ENCODE results near the gene SYNE2.
A peak's percentile ranks its signal among the peaks of the same experiment; 100 is the strongest.
"Not testable (repeated sequence)": the region's sequence is repeated elsewhere in the genome, so short reads cannot be mapped to it uniquely, and the experiment has no call there.

The SYNE2 gene

DNA sequence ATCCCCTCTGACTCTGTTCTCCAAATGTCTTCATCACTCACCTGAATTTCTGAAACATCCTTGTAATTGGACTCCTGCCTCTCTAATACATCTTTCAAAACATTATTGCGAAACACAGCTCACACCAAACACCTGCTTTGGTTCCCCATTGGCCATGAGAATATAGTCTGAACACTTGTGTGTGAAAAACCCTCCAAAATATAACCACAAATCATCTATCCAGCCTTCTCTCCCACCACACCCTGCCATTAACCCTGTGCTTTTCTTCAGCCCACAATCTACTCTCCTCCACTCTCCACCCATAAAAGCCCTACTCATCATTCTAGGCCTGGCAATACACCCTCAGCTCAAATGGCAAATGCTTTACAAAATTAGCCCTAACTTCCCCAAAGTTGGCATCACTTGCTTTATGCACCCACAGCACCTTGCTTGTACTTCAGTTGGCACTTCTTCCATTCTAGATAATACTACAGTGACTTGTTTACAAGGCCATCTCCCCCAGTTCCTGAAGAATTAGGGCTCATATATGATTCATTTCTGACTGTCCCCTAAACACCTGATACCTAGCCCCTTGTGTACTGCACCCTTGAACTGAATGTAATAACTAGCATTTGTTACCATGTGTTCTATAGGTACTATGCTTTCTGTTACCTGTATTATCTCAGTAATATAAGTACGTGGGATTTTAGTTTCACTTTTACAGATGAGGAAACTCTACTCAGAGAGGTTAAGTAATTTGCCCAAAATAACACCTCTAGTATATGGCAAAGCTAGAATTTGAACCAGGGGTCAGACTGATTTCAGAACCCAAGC is 17.3 kb downstream of the SYNE2 start:
- DNase-seq (ENCODE audit: low spot score): peak; percentile 42

DNA sequence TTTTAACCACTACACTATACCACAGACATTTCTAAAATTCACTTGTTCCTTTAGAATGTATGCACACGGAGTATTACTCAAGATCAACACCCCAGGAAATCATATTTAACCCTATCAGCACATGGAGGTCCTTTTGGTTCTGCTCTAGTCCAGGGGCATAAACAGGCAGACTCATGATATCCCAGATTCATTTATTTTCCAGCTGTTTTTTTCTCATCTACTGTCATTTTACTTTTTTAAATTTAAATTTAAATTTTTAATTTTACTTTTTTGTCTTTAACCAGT is 17.9 kb downstream of the SYNE2 start:
- DNase-seq (ENCODE audit: low spot score): not testable (repeated sequence)

DNA sequence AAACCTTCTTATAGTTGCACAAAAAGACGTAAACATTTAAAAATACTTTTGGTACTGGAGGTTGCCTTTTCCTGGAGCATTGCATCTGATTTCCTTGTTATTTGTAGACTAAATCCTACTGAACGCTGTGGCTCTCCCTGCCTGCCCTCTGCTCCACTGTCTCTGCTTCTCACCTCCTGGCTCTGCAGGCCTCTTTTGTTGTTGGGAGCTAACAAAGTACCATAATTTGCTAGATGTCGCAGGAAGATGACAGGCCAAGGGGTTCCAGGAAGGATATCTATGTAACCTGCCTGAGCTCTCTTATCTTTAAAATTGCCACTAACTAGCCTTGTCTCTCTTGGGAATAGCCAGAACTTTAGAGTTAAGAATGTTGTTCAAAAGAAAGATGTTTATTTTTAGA is 21.4 kb downstream of the SYNE2 start:
- DNase-seq (ENCODE audit: low spot score): no peak

DNA sequence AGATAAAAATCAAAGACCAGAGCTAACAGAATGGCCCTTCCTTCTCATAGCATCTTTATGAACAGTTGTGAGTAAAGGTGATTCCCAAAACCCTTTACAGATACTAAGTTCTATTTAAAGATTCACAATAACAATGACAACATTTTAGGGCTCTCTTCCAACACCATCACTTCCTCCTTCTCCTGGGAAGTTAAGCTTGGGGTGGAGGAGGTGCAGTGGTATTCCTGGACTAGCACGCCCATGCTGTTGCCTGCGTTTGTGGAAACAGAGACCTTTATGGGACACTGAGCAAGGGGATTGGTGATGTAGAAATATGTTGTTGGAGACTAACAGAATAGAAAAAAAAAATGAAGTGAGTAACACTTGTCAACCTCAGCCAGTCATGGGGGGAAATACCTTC is 22.5 kb downstream of the SYNE2 start:
- DNase-seq (ENCODE audit: low spot score): no peak

DNA sequence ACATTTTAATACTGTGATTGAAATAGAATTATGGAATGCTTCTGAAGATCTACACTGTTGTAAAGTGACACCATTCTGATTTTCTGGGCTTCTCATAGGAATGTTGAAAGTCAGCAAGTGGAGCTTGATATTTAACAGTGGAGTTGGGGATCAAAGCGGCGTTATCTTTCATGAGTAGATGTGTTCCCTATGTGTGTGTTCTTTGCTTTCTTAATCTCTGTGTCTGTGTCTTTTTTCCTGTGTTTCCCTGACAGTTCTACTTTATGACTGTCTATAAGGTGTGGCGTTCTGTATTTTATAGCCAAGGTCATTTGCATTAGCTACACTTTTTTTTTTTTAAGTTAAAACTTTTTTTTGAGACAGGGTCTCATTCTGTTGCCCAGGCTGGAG is 24.7 kb downstream of the SYNE2 start:
- no peak for DNase-seq (ENCODE audit: low spot score)

DNA sequence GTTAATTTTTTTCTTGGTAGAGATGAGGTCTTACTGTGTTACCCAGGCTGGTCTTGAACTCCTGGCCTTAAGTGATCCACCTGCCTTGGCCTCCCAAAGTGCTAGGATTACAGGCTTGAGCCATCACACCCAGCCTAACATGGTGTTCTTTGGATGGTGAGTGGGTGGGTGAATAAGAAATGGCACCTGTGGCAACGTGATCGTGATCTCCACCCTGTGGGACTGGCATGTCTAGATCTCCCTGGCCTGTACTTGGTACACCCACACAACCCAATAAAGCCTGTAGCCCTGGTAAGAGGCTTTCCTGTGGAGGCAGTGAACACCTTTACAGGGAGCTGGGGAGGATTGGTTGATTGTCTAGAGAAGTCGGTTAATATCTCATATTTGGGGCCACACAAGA is 25.2 kb downstream of the SYNE2 start:
- no peak for DNase-seq (ENCODE audit: low spot score)

DNA sequence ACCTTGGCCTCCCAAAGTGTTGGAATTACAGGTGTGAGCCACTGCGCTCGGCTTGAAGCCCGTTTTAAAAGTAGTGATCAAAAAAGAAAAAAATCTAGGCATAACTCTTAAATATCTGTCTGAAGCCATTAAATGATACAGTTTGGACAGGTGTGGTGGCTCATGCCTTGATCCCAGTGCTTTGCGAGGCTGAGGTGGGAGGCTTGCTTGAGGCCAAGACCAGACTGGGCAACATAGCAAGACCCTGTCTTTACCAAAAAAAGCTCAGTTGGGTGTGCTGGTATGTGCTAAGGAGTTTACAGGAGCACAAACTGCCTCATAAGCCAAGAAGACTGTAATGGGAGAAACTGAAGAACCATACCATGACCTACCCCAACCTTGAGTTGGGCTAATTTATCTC is 26.0 kb downstream of the SYNE2 start:
- no peak for DNase-seq (ENCODE audit: low spot score)

DNA sequence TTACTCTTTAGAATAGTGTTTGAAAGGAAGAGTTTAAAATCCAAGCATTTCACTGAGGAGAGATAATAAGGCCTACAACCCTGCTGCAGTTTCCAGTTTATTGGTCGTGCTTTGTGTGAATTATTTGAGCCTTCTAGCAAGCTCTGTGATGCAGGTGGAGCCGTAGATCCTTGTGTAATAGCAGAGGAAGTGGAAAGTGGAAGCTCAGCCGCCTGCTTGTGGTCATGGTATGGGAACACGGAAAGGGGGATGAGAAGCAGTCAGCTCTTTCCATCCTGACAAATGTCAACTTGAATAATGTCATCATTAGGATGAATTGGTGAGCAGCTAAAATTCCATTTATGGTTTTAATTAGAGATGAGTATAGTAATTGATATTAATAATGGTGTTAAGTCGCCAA is 29.1 kb downstream of the SYNE2 start:
- DNase-seq (ENCODE audit: low spot score): no peak

DNA sequence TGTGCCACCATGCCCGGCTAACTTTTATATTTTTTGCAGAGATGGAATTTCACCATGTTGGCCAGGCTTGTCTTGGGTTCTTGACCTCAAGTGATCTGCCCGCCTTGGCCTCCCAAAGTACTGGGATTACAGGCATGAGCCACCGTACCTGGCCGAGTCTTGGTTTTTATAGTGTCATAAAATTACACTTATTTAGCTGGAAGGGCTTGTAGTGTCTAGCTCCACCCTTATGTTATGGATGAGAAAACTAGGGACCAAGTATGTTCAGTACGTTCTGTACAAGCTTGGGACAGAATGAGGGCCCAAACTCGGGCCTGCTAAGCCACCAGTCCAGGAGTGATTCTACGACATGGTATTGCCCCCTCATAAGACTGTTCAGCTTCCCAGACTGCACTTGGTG is 35.1 kb downstream of the SYNE2 start:
- no peak for DNase-seq (ENCODE audit: low spot score)

DNA sequence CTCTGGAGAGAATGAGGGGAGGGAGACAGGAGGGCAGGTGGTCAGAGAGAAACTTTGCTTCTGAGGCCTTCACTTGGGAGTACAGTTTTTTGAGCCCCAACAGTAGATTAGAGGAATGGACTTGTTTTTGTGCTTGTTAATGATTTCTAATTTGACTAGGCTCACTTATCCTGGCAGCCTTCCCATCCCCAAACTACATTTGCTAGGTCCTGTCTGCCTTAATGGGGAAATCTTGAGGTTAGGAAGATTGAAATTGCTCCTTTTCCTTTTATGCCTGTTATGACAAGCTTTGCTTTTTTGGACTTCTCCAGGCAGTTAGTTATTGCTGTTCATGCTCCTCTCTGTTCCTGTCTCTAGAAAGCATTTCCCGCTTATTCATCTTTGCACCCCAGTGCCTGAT is 37.7 kb downstream of the SYNE2 start:
- no peak for DNase-seq (ENCODE audit: low spot score)

DNA sequence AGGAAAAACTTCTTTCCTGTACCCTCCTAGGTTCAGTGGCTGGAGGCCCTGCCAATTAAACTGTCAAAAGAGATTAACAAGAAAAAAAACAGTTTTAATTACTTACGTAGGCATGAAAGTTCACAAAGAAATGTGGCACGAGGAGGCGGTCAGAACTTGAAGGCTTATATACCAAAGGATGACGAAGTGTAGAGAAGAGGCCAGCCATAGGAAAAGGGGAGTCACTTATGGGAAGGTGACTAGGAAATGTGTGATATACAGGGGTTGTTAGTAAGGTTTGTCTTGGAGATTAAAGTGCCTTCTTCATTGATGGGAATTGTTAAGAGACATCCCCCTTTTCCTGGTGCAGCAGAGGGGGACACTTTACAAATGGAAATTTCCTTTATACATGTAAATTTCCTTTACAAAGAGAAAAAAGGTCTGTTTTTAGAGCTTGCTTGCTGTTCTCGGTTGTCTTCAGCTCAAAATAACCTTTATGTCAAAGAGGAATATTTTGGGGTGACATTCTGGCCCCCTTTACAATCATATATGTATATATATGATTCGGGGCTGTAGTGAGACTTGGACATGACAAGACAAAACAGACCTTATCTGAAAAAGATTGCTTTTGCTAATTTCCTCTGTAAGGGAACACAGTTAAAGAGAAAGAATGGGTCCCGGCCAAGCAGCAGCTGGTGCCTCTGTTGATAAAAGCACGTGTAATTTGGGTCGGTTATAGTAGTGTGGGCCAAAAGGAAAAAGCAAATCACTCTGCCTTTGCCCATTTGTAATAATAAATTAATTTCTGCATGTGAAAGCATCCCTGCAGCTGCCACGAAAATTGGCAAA is 38.6 kb downstream of the SYNE2 start:
- no peak for DNase-seq (ENCODE audit: low spot score)

DNA sequence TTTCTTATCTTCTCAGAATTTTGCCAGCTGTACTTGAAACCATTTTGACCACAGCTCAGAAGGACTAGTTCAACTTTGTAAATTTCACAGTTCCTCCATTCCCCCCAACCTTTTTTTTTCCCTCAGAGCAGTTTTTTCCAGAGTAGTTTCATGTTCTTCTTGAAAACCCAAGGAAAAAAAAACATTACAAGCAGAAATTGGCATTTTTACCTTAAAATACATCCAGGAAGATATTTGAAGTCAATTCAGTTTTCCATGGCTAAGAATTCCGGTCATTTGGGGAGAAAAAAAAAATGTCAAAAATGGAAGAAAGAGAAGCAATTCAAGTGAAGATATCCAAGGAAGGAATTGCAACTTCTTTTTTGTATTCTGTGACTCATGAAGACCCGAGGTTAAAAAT is 39.5 kb downstream of the SYNE2 start:
- DNase-seq (ENCODE audit: low spot score): no peak

DNA sequence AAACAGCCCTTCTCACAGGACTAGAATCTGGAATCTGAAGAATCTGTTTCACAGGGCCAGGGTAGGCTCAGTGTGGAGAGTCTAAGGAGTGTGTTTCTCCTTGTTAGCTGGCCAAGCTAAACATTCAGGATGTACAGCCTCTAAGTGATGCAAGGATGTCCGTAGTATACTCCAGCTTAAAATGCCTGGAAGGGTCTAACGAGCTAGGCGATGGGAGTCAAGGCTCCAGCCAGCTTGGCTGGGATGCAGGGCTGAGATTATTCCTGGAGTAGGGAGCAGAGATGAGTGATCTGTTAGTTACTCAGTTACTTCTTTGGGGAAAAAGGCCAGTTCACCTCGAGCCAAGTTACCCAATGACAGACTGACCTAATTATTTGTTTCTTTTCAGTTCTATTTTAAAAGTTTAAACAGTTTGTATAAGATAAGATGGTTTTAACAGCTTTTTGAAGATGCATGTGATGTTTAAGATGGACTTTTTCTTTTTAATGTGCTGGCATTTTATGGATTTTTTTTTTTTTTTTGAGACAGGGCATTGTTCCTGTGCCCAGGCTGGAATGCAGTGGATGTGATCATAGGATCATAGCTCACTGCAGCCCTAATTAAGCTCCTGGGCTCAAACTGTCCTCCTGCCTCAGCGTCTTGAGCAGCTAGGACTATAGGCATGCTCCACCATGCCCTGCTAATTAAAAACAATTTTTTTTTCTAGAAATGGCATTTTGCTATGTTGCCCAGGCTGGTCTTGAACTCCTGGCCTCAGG is 41.1 kb downstream of the SYNE2 start:
- DNase-seq (ENCODE audit: low spot score): no peak

DNA sequence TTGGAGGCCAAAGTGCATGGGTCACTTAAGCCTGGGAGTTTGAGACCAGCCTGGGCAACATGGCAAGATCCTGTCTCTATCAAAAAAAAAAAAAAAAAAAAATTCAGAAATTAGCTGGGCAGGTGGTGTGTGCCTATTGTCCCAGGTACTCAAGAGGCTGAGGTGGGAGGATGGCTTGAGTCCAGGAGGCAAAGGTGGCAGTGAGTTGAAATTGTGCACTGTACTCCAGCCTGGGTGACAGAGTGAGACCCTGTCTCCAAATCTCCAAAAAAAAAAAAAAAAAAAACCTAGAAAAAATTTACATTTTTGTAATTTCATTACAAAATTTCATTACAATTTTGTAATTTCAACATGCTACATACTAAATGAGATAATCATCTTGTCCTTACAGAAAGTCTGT is 42.7 kb downstream of the SYNE2 start:
- DNase-seq (ENCODE audit: low spot score): no peak

DNA sequence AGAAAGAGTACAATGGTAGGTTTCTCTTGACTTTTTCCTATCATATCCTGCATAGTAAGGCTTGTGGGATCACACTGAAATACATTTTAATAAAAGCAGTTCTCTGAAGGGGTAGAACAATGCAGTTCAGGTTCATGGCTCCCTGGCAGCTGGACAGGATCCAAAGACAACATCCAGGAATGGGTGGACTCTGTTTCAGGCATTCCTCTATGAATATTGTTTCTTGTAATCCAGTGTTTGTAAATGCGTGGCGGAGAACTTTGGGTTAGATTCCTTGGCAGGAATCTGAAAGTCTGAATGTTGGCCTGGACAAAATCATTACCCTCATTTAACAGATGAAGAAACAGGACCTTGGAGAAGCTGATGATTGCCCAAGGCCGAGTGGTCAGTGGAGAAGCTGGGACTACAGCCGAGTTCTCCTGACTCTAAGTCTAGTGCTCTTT is 43.5 kb downstream of the SYNE2 start:
- DNase-seq (ENCODE audit: low spot score): no peak

DNA sequence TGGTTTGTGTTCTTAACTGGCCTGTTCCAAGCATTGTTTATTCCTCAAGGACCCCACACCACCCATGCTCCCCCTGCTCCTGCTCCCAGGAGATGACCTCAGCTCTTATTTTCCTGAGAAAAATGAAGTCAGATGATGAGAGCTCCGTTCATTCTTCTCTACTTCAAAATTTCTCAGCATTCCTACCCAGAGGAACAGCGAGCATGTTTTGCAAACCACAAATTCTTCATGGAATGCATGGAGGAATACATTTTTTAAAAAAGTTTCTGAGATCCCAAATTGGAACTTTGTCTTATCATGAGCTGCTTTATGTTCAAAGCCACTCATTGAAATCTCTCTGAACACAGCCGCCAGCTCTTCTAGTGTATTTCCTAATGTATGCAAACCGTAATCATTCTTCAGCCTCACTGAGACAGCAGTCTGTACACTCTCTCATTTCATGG is 44.9 kb downstream of the SYNE2 start:
- DNase-seq (ENCODE audit: low spot score): no peak

DNA sequence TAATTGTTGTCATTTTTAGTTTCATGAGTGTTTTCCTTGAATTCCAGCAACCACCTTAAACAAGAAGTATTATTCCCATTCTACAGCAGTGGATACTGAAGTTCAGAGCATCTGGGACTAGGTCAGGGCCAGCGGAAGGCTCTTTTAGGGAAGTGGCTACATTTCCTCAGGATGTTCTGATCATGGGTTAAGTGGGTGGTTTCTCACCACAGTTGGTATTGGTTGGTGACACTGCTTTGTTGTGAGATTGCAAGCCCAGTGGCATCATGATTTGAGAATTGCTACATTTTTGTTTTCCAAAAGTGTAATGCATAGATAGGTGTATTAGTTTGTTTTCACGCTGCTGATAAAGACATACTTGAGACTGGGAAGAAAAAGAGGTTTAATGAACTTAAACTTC is 47.1 kb downstream of the SYNE2 start:
- no peak for DNase-seq (ENCODE audit: low spot score)

DNA sequence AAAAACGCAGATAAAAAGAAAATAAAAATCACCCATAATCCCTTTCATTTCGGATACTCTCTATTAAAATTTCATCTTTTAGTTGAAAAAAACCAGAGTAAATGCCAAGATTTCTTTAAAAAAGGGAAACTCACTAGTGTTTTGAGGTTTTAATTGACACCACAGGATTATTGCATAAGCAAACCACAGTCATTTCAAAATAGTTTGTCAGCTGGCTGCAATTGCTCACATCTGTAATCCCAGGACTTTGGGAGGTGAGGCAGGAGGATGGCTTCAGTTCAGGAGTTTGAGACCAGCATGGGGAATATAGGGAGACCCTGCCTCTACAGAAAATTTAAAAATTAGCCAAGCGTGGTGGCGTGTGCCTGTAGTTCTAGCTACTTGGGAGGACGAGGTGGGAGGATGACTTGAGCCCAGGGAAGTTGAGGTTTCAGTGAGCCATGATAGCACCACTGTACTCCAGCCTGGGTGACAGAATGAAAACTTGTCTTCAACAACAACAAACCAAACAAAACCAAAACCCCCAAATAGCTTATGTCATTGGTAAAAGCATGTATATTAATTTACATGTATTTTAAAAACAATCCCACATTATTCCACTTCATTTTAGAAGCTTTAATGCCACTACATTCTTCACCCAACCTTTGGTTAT is 48.8 kb downstream of the SYNE2 start:
- DNase-seq (ENCODE audit: low spot score): no peak

DNA sequence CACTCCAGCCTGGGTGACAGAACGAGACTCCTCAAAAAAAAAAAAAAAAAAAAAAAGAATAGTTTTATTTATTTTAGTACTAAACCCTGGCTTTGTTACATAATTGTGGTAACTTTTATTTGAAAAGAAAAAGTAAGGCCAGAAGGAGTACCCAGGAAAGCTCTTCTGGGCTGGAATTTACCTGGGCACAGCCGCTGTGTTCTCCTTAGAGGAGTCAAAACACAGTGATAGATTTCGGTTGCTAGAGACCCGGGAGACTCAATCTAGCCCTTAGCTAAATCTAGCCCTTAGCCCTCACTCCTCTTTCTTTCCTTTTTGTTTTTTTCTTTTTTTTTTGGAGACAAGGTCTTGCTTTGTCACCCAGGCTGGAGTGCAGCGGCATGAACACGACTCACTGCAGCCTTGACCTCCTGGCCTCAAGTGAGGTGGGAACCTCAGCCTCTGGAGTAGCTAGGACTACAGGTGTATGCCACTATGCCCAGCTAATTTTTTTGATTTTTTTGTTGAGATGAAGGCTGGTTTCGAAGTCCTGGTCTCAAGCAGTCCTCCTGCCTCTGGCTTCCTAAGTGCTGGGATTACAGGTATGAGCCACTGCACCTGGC is 49.7 kb downstream of the SYNE2 start:
- DNase-seq (ENCODE audit: low spot score): no peak

DNA sequence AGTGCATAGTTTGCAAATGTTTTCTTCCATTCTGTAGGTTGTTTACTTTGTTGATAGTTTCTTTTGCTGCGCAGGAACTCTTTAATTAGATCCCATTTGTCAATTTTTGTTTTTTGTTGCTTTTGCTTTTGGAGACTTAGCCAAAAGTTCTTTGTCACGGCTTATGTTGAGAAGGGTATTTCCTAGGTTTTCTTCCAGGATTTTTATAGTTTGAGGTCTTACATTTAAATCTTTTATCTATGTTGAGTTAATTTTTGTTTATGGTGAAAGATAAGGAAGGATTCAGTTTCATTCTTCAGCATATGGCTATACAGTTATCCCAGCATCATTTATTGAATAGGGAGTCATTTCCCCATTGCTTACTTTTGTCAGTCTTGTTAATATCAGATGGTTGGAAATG is 51.9 kb downstream of the SYNE2 start:
- no peak for DNase-seq (ENCODE audit: low spot score)

DNA sequence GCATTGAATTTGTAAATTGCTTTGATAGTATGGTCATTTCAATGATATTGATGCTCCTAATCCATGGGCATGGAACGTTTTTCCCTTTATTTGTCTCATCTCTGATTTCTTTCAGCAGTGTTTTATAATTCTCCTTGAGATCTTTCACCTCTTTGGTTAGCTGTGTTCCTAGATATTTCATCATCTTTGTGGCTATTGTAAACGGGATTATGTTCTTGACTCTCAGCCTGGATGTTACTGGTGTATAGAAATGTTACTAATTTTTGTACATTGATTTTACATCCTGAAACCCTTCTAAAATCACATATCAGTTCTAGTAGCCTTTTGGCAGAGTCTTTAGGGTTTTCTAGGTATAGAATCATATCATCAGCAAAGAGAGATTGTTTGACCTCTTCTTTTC is 52.6 kb downstream of the SYNE2 start:
- DNase-seq (ENCODE audit: low spot score): no peak

DNA sequence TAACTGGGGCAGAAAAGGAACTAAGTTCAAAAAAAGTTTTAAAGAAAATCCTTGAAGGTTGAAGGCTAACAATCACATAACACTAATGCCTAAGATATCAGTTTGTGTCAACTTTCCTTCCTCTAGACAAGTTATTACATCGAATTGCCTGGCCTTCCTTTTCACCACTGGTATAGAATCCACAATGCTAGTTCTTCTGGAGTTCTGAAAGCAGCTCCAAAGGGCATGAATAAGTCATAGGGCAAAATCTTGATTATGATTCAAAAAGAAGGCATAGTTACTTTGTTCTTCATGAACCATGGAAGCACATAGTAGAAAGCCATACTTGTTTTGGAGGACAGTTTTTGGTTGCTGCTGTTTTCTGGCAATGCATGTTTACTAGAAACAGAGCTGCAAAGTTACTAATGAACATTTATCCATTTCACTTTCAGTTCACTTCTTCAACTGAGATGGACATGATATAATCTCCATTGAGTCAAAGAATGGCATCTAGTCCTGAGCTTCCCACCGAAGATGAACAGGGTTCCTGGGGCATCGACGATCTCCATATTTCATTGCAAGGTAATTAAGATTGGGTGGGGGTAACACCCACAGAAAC is 56.0 kb downstream of the SYNE2 start:
- no peak for DNase-seq (ENCODE audit: low spot score)

All from SW480 (cell line).